ENCODE data around the gene KCTD8. TPM values are rescaled to one million over a fixed set of nuclear protein-coding genes. Genes with fewer than 3 reads are reported as not detected.

KCTD8 gene
- total RNA-seq, 1 donor from 2014 or later: under 0.01 TPM

GRCh38 chr4:44165938-44166337 is 282.7 kb downstream of the KCTD8 start:
- DNase-seq (ENCODE audit: low read depth, low spot score): no peak

- DNase-seq (ENCODE audit: low read depth, low spot score): no peak
These were observed 285.9 kb downstream of the KCTD8 start for GRCh38 chr4:44162538-44163270.

DNA sequence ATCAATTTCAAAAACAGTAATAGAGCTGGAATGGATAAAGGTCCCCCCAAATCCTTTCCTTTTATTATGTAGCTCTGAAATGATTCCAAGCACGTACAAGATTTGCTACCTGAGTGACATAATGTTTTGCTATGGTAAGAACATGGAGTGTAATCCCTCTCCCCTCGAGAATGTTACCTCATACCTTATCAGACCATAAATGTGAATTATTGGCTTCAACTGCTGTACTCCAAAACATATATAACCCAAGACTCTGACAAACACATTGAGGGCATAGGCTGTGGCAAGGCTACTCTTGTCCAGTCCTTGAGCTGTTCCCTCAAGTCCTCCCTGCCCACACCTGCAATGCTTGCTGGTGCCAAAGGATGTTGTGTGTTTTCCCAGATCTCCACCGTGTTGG is 286.9 kb downstream of the KCTD8 start:
- no peak for DNase-seq (ENCODE audit: low read depth, low spot score)

DNA sequence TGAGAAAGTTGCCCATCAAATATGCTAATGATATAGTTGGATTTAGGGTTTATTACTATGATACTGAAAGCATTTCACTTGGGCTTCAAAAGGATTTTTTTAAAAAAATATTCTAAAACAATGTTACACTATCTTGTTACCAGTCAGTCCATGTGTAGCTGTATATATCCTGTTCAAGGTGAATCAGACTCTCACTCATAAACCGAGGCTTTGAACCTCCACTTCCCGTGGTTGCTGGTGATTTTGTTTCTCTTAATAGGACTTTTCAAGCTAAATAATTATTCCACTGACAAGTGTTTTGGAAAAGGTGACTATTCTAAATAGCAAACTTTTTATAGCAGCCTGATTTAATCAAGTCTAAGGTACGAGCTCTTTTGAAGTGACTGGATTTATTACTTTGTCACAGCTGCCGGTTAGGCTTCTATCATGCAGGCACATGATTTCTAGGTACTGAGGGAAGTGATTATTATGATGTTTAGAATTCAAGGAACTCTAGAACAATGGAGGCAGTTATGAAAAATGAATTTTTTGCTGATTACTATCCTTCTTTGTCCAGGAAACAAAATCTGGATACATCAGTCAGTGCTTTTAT is 287.7 kb downstream of the KCTD8 start:
- no peak for DNase-seq (ENCODE audit: low read depth, low spot score)

GRCh38 chr4:44159991-44160390 is 288.6 kb downstream of the KCTD8 start:
- no peak for DNase-seq (ENCODE audit: low read depth, low spot score)

DNA sequence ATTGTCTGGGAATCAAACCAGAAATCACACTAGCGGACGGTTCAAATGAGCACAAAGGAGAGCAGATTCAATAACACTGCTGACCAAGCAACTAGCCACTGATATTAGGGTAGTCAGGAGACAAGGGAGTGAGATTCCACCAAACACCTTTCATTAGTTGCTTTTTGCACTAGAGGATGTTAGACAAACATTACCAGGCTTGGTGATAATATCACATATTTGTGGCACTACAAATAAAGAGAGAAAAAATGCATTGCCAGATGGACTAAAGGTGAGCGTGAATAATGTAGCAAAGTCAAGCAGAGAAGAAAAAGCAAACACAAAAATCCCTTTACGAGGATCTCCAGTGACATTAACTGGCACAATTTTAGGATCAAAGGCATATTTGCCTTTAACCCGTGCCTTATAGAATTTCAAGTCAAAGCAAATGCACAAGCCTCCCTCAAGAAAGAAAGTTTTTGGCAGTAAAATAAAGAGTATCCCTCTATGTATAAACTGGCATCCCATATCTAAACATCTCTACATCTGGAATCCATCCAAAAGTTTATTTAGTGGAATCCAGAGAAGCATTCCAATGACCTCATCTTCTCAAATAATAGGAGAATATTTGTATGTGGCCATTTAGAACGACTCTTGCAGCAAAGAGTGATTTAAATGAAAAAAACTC is 290.9 kb downstream of the KCTD8 start:
- DNase-seq (ENCODE audit: low read depth, low spot score): no peak

GRCh38 chr4:44150091-44150576 is 298.5 kb downstream of the KCTD8 start:
- DNase-seq (ENCODE audit: low read depth, low spot score): peak; percentile 27

DNA sequence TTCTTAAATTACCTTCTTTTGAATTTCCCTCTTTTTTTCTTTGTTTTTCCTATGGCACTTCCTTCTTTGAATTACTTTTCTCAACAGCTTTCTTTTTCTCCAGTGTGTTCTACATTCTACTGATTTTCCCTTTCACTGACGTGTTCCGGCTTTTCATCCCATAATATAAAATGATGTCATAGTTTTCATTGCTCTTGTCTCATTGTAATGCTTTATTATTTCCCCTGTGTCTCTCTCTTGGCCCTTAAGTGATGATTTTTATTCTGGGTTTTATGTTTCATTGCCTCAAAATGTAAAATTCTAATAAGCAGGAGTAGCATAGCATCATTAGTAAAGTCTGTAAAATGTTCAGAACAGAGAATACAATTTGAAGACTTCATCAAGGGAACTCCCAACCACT is 299.3 kb downstream of the KCTD8 start:
- DNase-seq (ENCODE audit: low read depth, low spot score): no peak

DNA sequence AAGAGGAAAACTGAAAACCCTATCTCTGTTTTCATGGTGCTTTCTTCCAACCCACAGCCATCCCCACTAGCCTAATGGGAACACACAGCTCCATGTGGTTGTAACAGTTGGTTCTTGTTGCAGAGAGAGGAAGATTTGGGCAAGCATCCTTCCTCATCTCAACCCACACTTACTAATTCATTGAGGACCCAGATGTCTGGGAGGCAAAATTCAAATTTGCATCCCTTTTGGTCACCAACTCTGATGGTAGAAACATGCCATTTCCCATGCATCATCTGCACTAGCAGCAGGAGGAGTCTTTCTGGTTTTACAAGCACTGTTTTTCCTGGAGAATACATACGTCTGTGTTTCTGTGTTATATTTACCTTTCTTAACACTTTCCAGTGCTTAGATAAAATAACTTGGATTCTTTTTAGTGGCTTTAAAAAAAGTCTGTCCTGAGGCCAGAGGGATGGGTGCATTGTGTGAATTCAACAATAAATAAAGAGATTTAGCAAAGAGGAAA is 301.0 kb downstream of the KCTD8 start:
- DNase-seq (ENCODE audit: low read depth, low spot score): no peak

GRCh38 chr4:44146516-44146915 is 302.1 kb downstream of the KCTD8 start:
- no peak for DNase-seq (ENCODE audit: low read depth, low spot score)

DNA sequence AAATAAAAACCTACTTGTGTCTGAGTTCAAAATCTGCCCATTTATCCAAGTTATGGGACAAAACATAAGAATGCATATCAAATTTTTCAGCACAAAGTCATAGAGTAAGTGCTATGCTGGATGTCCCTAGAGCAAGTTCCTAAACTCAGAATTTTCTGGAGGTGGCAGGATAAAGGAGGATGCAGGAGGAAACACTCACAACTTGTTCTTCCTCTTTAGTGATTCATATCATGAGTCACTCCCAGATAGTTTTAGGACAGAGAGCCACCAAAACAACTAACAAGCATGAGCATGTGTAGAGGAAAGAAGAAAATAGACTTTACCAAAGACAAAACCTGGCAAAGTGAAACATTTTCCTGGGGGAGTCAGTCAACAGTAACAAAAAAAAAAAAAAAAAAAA is 302.7 kb downstream of the KCTD8 start:
- DNase-seq (ENCODE audit: low read depth, low spot score): peak; percentile 35

- DNase-seq (ENCODE audit: low read depth, low spot score): no peak
These were observed 316.1 kb downstream of the KCTD8 start for GRCh38 chr4:44132526-44132925.

Other genes starting within 250 kb of the KCTD8 start
- not detected in 2 replicates for gene YIPF7, start 202.8 kb upstream of the KCTD8 start, total RNA-seq
- 11.8 and 14.2 TPM in 2 replicates for gene GUF1, start 229.6 kb upstream of the KCTD8 start, total RNA-seq

Data from pulmonary artery endothelial cell (primary cell).